GM19328 (cell line): ENCODE measurements around the gene ANKRD55.
"Not testable (repeated sequence)": the region's sequence is repeated elsewhere in the genome, so short reads cannot be mapped to it uniquely, and the experiment has no call there.

ENCODE experiments used
- ATAC-seq: cut with Tn5 transposase; IDR thresholded peaks from one replicate; pipeline ENCODE4 v1.9.1; 2021; ENCODE audit warnings: mild to moderate bottlenecking, moderate library complexity; ENCODE audit not compliant: unreplicated experiment

Gene ANKRD55

DNA sequence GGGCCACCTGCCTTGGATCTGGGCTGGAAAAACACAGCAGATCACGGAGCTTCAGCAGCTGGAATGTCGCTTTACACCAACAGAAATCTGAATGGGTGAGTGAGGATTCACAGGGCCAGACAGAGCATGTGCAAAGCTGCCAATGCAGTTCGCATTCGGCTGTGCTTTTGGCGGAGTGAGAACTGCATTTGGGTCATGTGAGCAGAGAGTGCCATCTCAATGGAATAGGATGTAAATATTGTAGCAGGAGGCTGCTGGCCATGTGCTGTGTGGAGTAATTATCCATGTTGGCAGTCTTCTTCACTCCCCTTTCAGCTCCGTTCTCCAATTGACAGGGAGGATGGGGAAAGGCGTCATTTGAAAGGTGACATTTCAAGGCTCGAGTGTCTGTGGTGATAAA is at the start of gene ANKRD55:
TSS of gene ANKRD55 (minus strand) at position 101 of the 400 bp plus-strand sequence. CDS start 417 bp downstream, outside the sequence.
- ATAC-seq: no peak

DNA sequence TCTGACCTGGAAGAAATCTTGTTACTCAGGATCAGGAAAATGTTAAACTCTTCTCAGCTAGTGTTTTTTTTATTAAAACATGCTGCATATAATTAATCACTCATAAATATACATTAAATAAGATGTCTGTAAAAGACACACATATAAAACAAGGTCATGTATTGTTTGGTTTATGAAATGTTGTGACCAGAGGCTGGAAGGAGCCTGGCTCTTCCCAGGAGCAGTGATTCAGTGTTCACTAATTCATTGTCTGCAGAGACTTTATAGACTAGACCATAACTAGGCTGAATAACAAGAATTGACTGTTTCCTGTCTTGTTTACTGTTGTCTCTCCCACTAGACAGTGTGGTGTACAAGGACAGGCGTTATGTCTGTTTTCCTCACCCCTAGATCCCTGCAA is 49.1 kb upstream of the ANKRD55 start:
- no peak for ATAC-seq

DNA sequence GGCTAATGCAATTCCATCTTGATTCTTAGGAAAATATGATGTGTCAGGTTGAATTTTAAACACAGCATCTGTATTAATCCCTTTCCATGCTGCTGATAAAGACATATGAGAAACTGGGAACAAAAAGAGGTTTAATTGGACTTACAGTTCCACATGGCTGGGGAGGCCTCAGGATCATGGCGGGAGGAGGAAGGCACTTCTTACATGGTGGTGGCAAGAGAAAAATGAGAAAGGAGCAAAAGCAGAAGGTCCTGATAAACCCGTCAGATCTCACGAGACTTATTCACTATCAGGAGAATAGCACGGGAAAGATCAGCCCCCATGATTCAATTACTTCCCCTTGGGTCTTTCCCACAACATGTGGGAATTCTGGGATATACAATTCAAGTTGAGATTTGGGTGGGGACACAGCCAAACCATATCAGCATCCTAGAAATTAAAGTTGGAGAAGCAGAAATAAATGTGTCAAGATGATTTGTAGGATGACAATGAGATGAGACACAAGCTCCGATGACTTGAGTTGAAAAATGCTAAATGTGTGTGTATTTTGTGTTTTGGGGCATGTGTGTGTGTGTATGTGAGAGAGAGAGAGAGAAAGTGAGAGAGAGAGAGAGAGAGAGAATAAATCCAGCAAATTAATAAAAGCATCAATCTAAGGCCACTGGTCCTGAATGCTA is 48.5 kb upstream of the ANKRD55 start:
- no peak for ATAC-seq

DNA sequence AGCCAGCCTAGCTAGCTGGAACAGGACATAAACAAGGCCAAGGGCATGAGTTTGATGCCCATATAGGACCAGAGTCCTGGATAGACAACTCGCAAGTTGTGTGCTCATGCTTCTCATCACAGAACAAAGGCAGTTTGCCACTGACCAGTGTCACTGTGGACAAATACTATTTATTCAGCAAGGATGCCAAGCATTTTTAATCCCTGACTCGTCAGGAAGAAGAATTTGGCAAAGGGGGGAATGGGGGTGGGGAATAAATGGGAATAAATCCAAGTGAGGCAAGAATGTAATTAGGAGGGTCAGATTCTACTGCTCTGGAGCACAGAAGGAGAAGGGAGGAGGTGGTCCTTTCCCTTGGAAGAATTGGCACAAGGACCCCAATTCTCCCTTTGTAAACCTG is 46.8 kb upstream of the ANKRD55 start:
- ATAC-seq: no peak

DNA sequence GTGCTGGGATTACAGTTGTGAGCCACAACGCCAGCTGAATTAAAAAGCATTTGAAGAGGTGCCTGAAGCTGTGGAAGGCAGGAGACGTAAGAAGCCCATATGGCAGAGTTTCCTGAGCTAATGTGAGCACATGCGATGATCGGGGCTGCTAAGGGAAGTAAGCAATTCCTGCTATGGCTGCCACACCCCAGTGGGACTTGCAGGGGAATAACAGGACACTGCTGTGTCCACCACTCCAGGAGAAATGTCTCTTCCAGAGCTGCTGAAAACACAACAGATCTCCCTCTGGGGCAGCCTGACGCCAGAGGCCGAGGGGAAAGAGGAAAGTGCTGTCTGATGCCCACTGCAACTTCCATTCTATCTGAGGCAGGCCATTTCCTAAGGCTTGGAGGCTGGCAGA is 46.2 kb upstream of the ANKRD55 start:
- no peak for ATAC-seq

DNA sequence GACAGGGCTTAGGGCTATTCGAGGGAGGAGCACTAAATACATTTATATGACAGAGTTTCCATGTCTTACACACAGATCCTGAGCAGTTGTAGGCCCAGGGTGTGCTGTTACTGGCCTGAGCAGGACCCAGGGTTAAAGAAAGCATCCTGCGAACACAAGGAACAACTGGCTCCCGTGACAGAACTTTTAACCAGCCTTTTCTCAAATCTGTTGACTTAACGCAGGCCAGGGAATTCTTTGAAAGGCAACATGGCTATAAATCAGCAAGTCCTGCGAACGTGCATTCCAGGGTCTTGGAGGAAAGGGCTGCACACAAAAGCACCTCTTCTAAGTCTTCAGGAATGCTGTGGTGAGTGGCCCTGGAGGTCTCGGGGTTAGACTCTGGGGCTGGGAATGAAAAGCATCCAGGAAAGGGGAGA is 45.2 kb upstream of the ANKRD55 start:
- ATAC-seq: no peak

DNA sequence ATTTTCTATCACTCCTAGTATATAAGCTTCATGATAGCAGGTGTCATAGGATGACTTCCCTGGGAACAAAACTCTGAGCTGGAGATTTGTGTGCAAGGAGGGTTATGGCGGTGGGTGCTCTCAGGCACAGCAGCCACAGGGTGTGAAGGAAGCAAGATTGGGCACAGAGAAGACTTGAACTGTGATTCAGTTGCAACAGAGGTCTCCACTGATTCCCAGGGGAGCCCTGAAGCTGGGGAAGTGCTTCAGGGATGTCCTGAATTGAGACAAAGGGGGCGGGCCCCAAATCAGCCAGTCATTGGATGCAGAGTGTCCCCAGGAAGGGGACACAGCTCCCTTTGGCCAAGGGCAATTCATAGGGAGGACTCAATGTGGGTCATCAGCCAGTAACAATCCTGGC is 44.4 kb upstream of the ANKRD55 start:
- no peak for ATAC-seq

DNA sequence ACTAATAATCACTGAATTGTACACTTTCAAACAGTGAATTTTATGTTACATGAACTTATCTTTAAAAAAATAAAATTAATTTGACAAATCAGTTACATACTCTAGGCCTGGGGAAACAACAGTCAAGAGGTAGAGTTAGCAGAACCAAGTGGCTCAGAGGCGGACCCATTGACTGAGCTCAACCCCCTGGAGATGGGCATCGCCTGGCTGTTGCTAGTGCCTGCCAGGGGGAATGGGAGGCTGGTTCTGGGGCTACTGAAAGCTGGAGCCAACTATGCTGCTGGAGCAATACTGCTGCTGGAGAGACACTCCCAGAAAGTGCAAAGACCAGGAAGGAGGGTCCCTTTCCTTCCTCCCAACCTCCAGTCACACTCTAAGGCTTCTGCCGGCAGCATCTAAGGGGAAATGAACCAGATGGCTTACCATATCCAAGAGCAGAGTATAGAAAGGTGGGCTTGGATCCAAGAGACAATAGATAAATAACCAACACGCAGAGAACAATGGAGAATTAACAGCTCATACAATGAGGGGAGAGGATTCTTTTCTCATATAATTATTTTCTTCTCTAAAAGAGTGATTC is 40.3 kb upstream of the ANKRD55 start:
- no peak for ATAC-seq

DNA sequence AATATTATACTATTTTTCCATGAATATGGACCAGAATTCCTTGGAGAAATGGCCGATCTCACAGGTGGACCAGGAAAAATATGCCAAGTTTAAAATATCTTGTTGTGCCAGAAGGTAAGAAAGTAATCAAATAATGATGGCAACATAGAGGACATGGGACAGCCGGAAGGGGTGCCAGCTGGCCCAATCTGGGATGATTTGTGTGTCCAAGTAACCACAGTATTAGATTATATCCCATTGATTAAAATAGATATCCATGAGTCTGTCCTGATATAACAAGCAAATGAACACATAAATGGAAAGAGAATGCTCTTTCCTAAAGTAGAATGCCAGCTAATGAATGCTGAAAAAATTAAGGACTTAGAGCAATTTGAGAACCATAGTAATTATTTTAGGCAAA is 39.6 kb upstream of the ANKRD55 start:
- ATAC-seq: no peak

DNA sequence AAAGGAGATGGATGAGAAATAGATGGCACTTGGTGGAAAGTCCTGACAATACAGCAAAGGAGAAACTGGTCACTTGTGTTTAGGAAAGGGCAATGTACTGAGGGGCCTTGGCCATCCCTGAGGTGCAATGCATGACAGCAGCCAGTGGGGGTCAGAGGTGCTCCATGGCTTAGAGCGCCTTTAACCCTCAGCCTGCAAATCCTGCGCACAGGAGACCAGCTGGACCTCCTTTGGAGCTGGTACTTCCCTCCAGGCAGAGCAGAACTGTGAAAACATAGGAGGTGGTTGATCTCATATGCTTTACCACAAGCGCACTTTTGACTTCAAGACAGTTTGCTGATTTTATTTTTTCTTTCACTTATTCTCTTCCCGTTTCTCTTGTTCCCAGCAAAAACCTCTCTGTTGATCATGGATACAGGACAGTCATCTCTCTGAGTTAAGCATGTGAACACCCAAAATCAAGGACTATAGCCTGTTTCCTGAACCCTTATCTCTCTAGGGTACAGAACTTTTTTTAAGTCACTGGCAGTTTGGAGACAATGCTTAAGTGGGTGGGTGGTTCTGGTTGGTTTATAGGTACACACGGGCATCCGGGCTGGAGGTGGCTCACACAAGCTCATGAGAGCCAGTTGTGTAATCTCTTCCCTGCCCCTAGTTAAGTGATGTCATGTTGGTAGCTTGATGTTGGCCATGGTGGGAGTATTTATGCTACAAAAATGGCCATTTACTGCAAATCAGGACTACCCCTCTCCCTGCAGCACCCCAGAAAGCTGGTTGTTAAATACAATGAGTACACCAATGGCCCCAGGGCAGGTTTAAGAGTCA is 37.6 kb upstream of the ANKRD55 start:
- ATAC-seq: no peak

DNA sequence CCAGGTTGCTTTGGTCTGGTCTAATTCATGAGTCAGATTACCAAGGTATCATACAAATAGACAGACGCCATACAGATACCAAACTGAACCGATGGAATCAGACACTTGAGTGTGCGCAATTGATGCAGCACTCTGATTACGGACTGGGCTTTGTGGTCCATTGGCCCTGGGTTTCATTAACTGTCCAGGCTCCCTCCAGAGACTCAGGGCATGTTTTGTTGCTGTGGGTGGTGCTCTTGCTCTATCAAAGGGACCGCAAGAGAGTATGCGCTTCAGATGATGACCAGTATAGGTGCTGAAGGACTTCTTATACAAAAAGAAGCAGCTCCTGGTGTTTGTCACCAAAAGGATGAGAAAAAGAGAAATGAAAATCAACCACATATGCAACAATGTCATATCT is 36.9 kb upstream of the ANKRD55 start:
- ATAC-seq: no peak

DNA sequence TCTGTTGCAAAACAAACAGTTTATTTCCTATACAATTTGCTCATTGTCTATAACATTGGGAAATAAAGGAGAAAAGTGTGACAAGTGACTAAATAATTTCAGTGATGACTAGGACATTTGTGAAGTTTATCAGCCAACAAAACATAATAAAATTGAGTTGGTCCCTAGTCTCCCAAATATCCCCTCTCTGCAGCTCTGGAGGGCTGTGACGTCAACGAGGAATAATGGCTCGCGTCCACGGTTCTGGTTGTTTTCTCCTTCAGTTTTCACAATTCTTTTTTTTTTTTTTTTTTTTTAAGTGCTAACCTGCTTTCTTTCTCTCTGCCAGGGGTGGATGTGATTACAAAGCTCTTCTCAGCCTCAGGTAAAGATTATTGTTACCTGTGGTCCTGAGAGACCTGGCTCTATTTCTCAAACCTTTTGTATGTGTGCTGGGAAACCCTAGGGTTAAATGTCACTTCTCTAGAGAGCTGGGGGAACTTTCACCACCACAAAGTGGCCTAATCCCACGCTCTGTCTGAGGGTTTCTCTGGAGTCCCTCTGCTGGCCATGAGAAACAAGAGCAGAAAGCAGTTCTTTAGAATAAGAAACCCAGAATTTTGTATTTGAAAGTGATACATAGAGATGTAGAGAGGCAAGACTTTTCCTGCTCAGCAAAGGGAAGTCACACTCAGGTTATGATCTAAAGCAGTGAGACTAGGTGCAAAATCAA is 36.2 kb upstream of the ANKRD55 start:
- ATAC-seq: no peak

DNA sequence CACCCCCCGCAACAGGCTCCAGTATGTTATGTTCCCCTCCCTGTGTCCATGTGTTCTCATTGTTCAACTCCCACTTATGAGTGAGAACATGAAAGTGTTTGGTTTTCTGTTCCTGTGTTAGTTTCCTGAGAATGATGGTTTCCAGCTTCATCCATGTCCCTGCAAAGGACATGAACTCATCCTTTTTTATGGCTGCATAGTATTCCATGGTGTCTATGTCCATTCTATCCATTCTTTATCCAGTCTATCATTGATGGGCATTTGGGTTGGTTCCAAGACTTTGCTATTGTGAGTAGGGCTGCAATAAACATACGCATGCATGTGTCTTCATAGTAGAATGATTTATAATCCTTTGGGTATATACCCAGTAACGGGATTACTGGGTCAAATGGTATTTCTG is 35.6 kb upstream of the ANKRD55 start:
- not testable (repeated sequence) for ATAC-seq

DNA sequence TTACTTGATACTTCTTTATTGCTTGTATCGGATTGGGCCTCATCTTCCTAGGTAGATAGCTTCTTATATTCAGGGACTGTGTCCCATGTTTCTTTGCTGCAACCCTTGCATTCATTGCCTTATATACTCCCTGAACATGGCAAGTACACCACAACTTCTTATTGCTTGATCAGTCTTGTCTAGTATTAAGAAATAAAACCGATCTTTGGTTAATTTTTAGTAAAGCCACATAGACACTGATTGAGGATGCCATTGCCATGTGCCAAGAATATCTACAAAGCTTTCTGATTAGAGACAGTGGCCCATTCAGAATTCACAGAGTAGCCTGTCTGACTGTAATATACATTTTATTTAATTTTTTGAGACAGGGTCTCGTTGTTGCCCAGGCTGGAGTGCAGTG is 34.7 kb upstream of the ANKRD55 start:
- no peak for ATAC-seq

DNA sequence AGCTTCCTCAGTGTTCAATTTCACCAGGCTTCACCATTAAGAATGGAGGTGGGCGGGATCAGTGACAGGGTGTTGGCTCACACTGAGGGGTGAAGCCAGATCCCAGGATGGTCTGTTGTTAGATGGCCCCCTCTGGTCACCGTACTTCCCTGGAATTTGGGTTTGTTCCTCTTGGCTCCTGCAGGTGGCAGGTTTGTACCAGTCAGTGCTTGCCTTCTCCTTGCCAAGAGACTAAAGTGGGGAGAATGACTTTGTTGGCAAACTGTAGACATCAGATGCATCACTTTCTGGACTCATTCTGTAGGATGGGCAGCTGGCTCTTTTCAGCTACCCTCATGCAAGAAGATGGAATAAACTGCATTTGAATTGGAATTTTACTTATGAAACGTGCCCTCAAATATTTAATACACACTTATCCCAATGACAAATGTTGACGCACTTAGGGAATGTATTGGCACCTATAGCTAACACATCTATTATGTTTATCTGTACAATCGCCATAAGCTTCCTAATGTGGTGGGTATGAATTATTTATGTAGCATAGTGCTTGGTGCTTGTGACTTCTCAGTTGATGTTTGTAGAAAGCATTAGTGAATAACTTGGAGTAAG is 31.4 kb upstream of the ANKRD55 start:
- no peak for ATAC-seq

DNA sequence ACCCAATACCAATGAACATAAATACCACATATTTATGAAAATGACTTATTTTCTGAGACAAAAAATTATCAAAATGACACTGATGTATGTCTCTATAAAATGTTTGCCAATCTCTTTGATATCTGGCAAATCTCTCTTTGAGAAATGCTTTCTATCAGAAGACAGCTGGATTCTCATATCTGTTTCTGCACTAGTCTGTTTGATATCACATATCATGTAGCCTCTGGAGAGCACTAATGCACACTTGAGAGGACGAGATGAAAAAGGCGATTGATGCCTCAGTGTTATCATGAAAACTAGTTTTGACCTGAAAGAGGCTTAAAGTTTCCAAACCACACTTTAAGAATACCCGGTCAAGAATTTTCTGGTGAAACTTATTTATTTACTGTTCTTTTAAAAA is 29.1 kb upstream of the ANKRD55 start:
- no peak for ATAC-seq

DNA sequence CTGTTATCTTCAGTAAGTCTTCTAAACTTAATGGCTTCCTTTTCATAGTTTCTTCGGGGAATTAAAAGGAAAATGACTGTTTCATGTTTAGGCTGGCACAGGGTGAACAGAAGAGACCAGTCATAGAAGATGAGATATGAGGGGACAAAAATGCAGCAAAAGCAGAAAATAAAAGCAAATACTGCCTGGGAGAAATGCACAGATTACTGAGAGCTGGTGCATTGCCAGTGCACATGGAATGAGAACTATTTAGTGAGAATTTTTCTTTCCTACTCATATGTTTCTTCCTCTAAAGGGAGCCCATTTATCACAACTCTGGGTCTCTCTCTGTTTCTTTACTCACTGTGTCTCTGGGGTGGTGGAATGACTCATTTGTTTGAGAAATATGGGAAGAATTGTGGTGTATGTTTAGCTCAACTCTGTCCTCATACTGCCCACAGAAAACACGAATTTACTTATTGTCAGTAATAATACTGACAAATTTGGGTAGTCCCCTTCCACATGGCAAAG is 25.9 kb upstream of the ANKRD55 start:
- ATAC-seq: no peak

DNA sequence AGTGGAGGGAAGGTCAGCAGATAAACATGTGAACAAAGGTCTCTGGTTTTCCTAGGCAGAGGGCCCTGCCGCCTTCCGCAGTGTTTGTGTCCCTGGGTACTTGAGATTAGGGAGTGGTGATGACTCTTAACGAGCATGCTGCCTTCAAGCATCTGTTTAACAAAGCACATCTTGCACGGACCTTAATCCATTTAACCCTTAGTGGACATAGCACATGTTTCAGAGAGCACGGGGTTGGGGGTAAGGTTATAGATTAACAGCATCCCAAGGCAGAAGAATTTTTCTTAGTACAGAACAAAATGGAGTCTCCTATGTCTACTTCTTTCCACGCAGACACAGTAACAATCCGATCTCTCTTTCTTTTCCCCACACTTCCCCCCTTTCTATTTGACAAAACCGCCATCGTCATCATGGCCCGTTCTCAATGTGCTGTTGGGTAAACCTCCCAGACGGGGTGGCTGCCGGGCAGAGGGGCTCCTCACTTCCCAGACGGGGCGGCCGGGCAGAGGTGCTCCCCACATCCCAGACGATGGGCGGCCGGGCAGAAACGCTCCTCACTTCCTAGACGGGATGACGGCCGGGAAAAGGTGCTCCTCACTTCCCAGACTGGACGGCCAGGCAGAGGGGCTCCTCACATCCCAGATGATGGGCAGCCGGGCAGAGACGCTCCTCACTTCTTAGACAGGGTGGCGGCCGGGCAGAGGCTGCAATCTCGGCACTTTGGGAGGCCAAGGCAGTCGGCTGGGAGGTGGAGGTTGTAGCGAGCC is 24.8 kb upstream of the ANKRD55 start:
- not testable (repeated sequence) for ATAC-seq

DNA sequence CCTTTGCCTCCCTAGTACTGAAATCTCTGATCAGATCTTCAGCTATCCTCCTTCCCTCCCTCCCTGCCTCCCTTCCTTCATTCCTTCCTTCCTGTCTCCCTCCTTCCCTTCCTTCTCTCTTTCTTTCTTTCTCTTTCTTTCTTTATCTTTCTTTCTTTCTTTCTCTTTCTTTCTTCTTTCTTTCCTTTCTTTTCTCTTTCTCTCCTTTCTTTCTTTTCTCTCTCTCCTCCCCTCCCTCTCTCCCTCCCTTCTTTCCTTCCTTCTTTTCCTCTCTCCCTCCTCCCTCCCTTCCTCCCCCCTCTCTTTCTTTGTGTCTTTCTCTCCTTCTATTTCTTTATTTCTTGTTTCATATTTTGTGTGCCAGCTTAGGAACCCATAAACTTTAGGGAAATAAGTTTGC is 23.9 kb upstream of the ANKRD55 start:
- ATAC-seq: no peak

DNA sequence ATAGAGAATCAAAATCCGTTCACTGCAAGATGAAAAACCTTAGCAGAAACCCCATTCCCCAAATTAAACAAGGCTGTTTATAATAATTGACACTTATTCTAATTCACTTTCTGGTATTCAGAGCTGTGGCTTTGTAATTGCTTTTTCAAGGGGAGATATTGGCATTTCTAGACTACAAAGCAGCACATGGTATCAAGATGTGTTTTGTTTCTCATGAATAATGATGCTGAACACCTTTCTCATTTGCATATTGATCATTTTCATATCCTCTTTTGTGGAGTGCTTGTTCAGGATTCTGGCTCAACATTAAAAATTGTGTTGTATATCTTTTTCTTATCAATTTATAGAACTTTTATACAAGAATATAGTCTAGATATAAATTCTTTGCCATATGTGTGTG is 22.4 kb upstream of the ANKRD55 start:
- no peak for ATAC-seq
